ENCODE results near the gene TBC1D7.

- no peak for TF ChIP-seq CTCF (IDR thresholded peaks at IDR 0.05)
- no peak for TF ChIP-seq POLR2A (IDR thresholded peaks at IDR 0.05)
These were observed 68.2 kb downstream of the TBC1D7 start for GRCh38 chr6:13260101-13260598.

Measured in thyroid gland (tissue), 4 donors.